ENCODE data around the gene STUM.

DNA sequence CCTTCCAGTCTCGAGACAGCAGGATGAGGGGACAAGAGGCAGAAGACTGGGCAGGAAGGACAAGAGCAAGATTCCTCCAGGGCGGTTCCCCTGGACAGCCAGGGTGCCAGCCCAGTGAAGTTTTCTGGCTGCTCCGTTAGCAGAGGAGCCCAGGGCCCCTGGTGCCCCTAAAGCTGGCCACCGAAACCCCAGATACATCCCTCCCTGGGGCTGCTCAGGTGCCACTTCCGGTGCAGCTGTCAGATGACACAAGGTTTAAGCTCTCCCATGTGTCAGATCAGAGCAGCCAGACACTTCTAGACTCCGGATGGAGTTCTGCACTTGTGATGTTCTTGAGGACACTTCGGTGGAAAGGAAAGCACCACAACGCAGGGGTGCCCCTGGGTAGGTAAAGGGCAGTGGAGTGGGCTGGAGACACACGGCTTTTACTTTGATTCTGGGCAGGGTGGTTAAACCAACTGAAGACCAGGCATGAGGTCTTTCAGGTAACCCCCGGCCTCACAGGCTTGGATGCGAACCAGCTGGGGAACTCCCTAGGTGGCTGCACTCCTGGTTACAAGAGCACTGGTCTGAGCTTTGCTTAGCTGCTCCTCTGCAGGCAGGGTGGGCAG lies 104.9 kb downstream of the STUM start:
- TF ChIP-seq, protein P1, sequence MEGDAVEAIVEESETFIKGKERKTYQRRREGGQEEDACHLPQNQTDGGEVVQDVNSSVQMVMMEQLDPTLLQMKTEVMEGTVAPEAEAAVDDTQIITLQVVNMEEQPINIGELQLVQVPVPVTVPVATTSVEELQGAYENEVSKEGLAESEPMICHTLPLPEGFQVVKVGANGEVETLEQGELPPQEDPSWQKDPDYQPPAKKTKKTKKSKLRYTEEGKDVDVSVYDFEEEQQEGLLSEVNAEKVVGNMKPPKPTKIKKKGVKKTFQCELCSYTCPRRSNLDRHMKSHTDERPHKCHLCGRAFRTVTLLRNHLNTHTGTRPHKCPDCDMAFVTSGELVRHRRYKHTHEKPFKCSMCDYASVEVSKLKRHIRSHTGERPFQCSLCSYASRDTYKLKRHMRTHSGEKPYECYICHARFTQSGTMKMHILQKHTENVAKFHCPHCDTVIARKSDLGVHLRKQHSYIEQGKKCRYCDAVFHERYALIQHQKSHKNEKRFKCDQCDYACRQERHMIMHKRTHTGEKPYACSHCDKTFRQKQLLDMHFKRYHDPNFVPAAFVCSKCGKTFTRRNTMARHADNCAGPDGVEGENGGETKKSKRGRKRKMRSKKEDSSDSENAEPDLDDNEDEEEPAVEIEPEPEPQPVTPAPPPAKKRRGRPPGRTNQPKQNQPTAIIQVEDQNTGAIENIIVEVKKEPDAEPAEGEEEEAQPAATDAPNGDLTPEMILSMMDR (conservative IDR thresholded peaks at IDR 0.05; ENCODE audit: low read depth in 2 of 2), result no peak
- TF ChIP-seq EZH2 (IDR thresholded peaks at IDR 0.05; ENCODE audit: low read depth, unreplicated experiment), result no peak
- TF ChIP-seq POLR2AphosphoS5 (IDR thresholded peaks at IDR 0.05; ENCODE audit: low read depth), result no peak
- TF ChIP-seq CREB1 (CRISPR knock-in tag; IDR thresholded peaks at IDR 0.05; ENCODE audit: low read depth), result no peak
- TF ChIP-seq EZH2phosphoT487 (IDR thresholded peaks at IDR 0.05; ENCODE audit: unreplicated experiment), result no peak
- no peak for TF ChIP-seq ZNF114 (CRISPR knock-in tag; IDR thresholded peaks at IDR 0.05)
- TF ChIP-seq, protein P2, sequence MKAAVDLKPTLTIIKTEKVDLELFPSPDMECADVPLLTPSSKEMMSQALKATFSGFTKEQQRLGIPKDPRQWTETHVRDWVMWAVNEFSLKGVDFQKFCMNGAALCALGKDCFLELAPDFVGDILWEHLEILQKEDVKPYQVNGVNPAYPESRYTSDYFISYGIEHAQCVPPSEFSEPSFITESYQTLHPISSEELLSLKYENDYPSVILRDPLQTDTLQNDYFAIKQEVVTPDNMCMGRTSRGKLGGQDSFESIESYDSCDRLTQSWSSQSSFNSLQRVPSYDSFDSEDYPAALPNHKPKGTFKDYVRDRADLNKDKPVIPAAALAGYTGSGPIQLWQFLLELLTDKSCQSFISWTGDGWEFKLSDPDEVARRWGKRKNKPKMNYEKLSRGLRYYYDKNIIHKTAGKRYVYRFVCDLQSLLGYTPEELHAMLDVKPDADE (IDR thresholded peaks at IDR 0.05), result no peak
- TF ChIP-seq STAT1 (IDR thresholded peaks at IDR 0.05; ENCODE audit: unreplicated experiment), result no peak
